Iris pigment epithelial cell (primary cell): ENCODE measurements around the gene TBX1.

Experiments used
- DNase-seq: peaks from one replicate; pipeline ENCODE4 v3.0.0-alpha.2; 2011; ENCODE audit warnings: low read depth

TBX1 gene

DNA sequence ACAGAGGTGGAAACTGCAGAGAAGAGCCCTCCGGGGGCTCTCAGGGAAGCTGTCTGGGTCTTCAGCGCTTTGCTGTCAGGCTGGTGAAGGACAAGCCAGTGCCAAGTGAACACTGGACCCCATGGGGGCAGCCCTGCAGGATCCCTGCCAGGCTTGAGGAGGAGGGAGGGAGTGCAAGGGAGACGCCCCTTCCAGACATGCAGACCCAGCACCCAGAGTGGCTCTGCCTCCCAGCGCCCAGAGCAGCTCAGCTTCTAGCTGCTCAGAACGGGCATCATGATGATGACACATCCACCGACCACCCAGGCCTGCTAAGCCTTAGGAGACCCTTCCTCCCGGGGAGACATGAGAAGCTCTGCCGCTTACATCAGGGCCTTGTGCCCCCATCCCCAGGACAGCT is 39.7 kb downstream of the TBX1 start:
- no peak for DNase-seq

DNA sequence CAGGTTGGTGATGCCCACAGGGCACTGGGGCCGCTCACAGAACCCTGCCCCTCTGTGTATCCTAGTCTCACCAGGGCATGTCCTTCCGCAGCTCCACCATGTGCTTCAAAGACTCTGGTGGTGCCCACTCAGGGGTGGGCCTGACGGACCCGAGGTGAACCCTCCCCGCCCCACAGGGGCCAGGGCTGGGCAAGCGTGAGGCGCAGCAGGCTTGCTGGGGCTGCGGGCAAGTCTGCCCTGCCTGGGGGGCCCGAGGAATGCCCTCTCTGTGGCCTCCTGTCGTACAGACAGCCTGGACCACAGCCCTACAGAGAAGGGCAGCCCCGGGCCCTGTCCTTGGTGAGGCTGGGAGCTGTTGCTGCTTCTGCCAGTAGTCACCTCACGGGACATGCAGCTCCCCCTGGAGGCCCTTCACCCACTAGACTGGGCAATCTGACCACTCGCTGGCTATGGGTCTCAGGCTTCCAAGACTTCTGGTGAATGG is 40.2 kb downstream of the TBX1 start:
- peak; percentile 47 for DNase-seq

GRCh38 chr22:19801340-19802000 is 40.9 kb downstream of the TBX1 start:
- no peak for DNase-seq

- no peak for DNase-seq
Measured at GRCh38 chr22:19802001-19802893, 41.7 kb downstream of the TBX1 start.

- no peak for DNase-seq
Measured at GRCh38 chr22:19802894-19803735, 42.5 kb downstream of the TBX1 start.

GRCh38 chr22:19803736-19804267 is 43.2 kb downstream of the TBX1 start:
- no peak for DNase-seq

DNA sequence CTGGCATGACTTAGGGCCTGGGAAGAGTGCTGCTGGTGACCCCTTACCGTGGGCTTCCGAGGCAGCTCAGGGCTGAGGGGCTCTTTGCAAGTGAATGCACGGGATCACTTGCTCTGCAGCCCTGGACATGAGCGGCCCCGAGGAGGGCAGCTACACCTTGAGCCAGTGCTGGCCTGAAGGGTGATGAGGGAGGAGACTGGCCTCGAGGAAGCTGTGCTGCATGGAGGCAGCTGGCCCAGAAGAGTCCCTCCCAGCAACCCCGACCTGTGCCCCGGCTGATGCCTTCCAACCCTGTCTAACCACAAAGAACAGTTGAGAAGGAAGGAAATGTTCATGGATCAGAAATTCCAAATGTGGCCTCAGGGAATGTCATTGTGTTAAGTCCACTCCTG is 45.2 kb downstream of the TBX1 start:
- DNase-seq = no peak

DNA sequence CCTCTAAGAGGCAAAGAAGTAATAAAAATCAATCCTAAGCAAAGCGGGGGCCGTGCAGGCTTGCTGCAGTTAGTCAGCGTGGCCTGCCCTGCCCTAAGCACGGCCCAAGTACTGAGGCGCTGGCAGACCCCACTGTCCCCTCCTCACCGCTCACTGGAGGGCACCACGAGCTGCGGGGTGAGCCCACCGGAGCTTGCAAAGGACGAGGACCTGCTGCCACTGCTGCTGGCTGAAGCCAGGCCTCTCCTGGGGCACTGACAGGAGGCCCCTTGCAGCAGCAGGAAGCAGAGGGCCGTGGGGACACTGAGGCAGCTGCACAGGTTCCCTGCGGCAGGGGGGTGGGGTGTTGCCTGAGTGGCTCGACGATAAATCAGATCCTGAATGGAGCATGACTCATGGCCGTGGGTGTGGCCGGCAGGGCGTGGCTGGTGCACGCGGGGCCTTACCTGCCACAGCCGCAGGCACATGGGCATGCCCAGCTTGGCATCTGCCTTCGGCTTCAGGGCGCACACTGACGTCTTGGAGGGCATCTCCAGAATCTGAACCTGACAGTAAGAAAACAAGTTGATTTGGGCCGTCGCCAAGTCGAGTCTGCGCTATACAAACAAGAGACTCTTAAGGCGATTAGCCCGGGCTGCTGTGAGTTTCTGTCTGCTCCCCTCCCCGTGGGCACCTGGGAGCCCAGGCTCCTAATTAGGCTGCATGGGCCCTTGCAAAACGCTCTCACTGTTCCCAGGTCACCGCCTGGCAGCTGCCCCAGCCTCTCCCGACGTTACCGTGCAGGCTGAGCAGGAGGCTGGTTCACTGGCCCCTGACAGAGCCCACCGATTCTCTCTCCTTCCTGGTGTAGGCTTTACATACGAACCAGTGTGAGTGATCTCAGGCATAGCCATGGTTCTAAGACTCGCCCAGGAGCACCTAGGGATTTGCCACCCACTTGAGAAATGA is 45.9 kb downstream of the TBX1 start:
- peak; percentile 22 for DNase-seq

DNA sequence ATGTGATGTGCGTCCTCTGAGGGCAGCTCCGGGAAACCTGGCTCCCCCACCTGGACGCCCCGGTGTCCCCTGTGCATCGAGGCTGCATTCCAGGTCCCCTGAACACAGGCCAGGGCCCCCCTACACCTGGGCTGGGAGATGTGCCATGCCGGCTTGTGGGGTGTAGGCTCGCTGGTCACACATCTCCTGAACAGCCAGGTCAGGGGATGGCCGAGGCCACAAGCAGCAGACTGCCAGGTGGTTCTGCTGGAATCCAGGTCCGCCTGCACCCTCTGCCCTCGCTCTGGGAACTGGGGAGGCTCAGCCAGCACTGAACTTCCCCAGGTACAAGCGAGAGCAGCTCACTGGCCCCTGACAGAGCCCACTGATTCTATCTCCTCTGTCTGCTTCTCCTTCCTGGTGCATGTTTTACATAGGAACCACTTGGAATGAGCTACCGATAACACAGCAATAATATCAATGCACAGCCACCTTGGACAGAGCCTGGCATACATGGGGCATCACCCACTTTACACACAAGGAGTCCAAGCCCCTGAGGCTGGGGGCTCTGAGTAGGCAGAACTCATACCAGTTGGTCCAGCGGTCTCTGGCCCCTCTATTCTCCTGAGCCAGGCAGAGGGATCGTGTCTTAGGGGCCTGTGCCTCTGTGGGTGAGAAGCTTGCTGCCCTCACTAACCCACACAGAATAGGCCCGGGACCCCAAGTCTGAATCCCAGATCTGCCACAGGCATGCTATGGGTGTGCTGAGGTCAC is 46.8 kb downstream of the TBX1 start:
- no peak for DNase-seq

GRCh38 chr22:19807914-19808872 is 47.6 kb downstream of the TBX1 start:
- DNase-seq = no peak

GRCh38 chr22:19808873-19809478 is 48.4 kb downstream of the TBX1 start:
- no peak for DNase-seq

DNA sequence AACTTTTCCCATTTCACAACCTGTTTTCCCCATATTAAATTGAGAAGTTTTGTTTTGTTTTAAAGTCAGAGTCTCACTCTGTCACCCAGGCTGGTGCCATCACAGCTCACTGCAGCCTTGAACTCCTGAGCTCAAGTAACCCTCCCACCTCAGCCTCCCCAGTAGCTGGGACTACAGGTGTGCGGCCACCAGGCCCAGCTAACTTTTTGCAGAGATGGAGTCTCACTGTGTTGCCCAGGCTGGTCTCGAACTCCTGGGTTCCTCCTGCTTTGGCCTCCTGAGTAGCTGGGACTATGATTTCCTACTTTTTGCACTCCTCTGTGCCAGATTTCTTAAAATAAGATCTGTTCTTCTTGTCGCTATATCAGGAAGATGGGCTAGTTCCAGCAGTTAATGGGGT is 49.2 kb downstream of the TBX1 start:
- DNase-seq = no peak

GRCh38 chr22:19810381-19811201 is 50.0 kb downstream of the TBX1 start:
- peak; percentile 77 for DNase-seq

DNA sequence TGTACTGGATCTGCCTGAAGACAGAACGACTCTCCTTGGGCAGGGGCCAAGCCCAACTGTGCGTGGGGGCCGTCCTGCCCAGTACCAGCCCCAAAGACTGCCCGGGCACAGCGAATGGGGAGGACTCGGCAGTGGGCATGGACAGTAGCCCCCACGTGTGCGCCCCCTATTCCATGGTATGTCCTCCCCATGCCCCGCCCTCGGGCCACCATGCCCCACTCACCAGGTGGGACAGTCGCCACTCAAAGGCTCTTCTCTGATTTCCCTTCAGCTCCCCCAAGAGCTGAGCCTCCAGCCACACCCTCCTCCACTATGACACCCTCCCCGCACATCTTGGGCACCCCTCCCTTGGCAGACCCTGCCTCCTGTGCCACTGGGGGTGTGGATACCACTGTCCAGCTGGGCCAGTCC is 50.6 kb downstream of the TBX1 start:
- DNase-seq = no peak

- DNase-seq = no peak
Measured at GRCh38 chr22:19811811-19812771, 51.5 kb downstream of the TBX1 start.

- no peak for DNase-seq
Measured at GRCh38 chr22:19812910-19813309, 52.3 kb downstream of the TBX1 start.

DNA sequence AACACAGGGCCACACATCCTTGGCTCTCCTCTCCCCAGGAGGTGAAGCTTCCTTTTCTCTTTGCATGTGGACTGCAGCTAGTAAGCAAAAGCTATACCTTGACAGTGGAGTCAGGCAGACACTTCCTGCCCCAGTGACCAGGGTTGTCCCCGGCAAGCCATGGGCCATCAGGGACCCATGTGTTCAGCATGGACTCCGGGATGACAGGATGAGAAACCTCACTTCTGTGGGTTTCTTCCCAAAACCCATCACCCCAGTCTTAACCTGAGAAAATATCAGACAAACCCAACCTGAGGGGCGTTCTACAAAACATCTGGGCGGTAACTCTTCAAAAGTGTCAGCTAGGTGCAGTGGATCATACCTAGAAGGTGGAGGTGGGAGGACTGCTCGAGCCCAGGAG is 53.9 kb downstream of the TBX1 start:
- DNase-seq = no peak
